ENCODE measurements around the gene TMEM255B. TPM values are rescaled to one million over a fixed set of nuclear protein-coding genes. Genes with fewer than 3 reads are reported as not detected.
A peak's percentile ranks its signal among the peaks of the same experiment; 100 is the strongest.

The TMEM255B gene
- total RNA-seq, 1 donor from 2014 or later = 13.8 TPM

DNA sequence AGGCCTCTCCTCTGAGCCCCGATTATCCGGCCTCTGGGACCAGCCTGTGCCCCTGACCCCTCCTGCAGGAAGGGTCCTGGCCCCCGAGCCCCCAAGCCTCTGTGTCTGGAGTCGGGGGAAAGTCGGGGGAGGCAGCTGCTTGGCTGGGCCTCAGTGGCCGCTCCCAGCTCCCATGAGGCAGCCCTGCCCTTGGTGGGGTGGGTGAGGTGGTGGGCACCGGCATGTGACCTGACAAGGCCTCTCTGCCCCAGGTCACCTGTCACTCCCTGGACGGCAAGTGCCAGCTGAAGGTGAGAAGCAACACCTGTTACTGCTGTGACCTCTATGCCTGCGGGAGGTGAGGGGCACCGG, 41.5 kb downstream of the TMEM255B start:
- no peaks in the 10 kb centered on the region for H3K36me3 Mint-ChIP-seq (ENCODE audit: unreplicated experiment)
- DNase-seq = no peak
- peaks cover 12% of the 10 kb centered on the region for H3K4me1 Mint-ChIP-seq (ENCODE audit: low read depth, unreplicated experiment)
- H3K4me3 Mint-ChIP-seq (ENCODE audit: unreplicated experiment) = no peak overlapping the region
- H3K9me3 Mint-ChIP-seq (ENCODE audit: unreplicated experiment) = peaks cover 2% of the 10 kb centered on the region
- no peak overlapping the region for H3K27ac Mint-ChIP-seq (ENCODE audit: unreplicated experiment)
- no peak for TF ChIP-seq CTCF (IDR thresholded peaks at IDR 0.05; ENCODE audit: partially characterized antibody, unreplicated experiment)
- H3K27me3 Mint-ChIP-seq (ENCODE audit: unreplicated experiment) = no peaks in the 10 kb centered on the region

GRCh38 chr13:113801289-113801961, 42.4 kb downstream of the TMEM255B start:
- no peak overlapping the region for H3K4me3 Mint-ChIP-seq (ENCODE audit: unreplicated experiment)

DNA sequence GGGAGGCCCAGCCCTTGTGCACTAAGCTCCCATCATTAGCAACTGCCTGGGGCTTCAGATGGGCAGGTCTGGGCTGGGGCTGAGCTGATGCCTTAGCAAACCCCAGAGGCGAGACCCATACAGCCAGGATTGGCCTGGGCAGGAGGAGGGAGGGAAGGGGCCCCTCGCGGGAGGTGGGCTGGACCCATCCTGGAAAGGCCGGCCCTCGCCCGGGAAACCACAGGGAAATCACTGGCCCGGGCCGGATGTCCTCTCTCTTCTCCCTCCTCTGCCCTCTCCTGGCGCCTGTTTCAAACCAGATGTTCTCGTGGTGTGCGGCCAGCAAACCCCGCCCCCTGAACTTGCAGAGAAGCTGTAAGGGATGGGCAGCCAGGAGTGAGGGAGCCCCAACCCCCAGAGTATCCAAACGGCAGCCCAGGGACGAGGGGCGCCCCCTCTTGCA, 43.1 kb downstream of the TMEM255B start:
- Mint-ChIP-seq H3K4me1 (ENCODE audit: low read depth, unreplicated experiment) (peaks cover 12% of the 10 kb centered on the region), H3K27me3 (ENCODE audit: unreplicated experiment) (no peaks in the 10 kb centered on the region), H3K9me3 (ENCODE audit: unreplicated experiment) (peaks cover 5% of the 10 kb centered on the region), H3K36me3 (ENCODE audit: unreplicated experiment) (no peaks in the 10 kb centered on the region), H3K4me3 (ENCODE audit: unreplicated experiment) (no peak overlapping the region), H3K27ac (ENCODE audit: unreplicated experiment) (no peak overlapping the region)
- no peak for TF ChIP-seq CTCF (IDR thresholded peaks at IDR 0.05; ENCODE audit: partially characterized antibody, unreplicated experiment)
- DNase-seq = peak; percentile 63

More at GRCh38 chr13:113801289-113801961, 42.4 kb downstream of the TMEM255B start:
- Mint-ChIP-seq H3K36me3 (ENCODE audit: unreplicated experiment) (no peaks in the 10 kb centered on the region), H3K4me1 (ENCODE audit: low read depth, unreplicated experiment) (peaks cover 12% of the 10 kb centered on the region), H3K27me3 (ENCODE audit: unreplicated experiment) (no peaks in the 10 kb centered on the region), H3K27ac (ENCODE audit: unreplicated experiment) (no peak overlapping the region), H3K9me3 (ENCODE audit: unreplicated experiment) (peaks cover 5% of the 10 kb centered on the region)
- no peak for DNase-seq
- no peak for TF ChIP-seq CTCF (IDR thresholded peaks at IDR 0.05; ENCODE audit: partially characterized antibody, unreplicated experiment)

GRCh38 chr13:113802761-113803160, 43.7 kb downstream of the TMEM255B start:
- Mint-ChIP-seq H3K4me3 (ENCODE audit: unreplicated experiment) (no peak overlapping the region), H3K27me3 (ENCODE audit: unreplicated experiment) (no peaks in the 10 kb centered on the region), H3K9me3 (ENCODE audit: unreplicated experiment) (peaks cover 5% of the 10 kb centered on the region), H3K27ac (ENCODE audit: unreplicated experiment) (no peak overlapping the region), H3K4me1 (ENCODE audit: low read depth, unreplicated experiment) (peaks cover 12% of the 10 kb centered on the region), H3K36me3 (ENCODE audit: unreplicated experiment) (peaks cover under 1% of the 10 kb centered on the region)
- TF ChIP-seq CTCF (IDR thresholded peaks at IDR 0.05; ENCODE audit: partially characterized antibody, unreplicated experiment) = no peak
- no peak for DNase-seq

GRCh38 chr13:113803409-113804016, 44.5 kb downstream of the TMEM255B start:
- H3K4me1 Mint-ChIP-seq (ENCODE audit: low read depth, unreplicated experiment) = peaks cover 12% of the 10 kb centered on the region

More at GRCh38 chr13:113803409-113804016, 44.5 kb downstream of the TMEM255B start:
- Mint-ChIP-seq H3K4me3 (ENCODE audit: unreplicated experiment) (no peak overlapping the region), H3K36me3 (ENCODE audit: unreplicated experiment) (peaks cover 8% of the 10 kb centered on the region), H3K27me3 (ENCODE audit: unreplicated experiment) (peaks cover 3% of the 10 kb centered on the region), H3K27ac (ENCODE audit: unreplicated experiment) (no peak overlapping the region), H3K9me3 (ENCODE audit: unreplicated experiment) (peaks cover 10% of the 10 kb centered on the region)
- DNase-seq = no peak
- TF ChIP-seq CTCF (IDR thresholded peaks at IDR 0.05; ENCODE audit: partially characterized antibody, unreplicated experiment) = no peak

All from glutamatergic neuron (in vitro differentiated cells).